ENCODE results near the gene SYNM. TPM values are rescaled to one million over a fixed set of nuclear protein-coding genes. Genes with fewer than 3 reads are reported as not detected.
A peak's percentile ranks its signal among the peaks of the same experiment; 100 is the strongest.

Gene SYNM
- total and polyA plus RNA-seq, 2 experiments from 2014 or later: 9.7 to 13.8 TPM

GRCh38 chr15:99140590-99140989 is 35.7 kb downstream of the SYNM start:
- no peak overlapping the region for H2AFZ ChIP-seq
- no peaks in the 10 kb centered on the region for H3K9me2 ChIP-seq (replicated peaks; ENCODE audit: insufficient read depth)
- no peaks in the 10 kb centered on the region for H3K27me3 ChIP-seq
- no peaks in the 10 kb centered on the region for H3K9me3 ChIP-seq (ENCODE audit: low read depth)
- TF ChIP-seq EZH2phosphoT487 (IDR thresholded peaks at IDR 0.05; ENCODE audit: low read depth, severe bottlenecking, unreplicated experiment) (no peak), EZH2 (IDR thresholded peaks at IDR 0.05; ENCODE audit: borderline replicate concordance) (no peak)
- TF ChIP-seq, protein P1, sequence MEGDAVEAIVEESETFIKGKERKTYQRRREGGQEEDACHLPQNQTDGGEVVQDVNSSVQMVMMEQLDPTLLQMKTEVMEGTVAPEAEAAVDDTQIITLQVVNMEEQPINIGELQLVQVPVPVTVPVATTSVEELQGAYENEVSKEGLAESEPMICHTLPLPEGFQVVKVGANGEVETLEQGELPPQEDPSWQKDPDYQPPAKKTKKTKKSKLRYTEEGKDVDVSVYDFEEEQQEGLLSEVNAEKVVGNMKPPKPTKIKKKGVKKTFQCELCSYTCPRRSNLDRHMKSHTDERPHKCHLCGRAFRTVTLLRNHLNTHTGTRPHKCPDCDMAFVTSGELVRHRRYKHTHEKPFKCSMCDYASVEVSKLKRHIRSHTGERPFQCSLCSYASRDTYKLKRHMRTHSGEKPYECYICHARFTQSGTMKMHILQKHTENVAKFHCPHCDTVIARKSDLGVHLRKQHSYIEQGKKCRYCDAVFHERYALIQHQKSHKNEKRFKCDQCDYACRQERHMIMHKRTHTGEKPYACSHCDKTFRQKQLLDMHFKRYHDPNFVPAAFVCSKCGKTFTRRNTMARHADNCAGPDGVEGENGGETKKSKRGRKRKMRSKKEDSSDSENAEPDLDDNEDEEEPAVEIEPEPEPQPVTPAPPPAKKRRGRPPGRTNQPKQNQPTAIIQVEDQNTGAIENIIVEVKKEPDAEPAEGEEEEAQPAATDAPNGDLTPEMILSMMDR (IDR thresholded peaks at IDR 0.05; ENCODE audit: poor library complexity): no peak
- peaks cover 22% of the 10 kb centered on the region for H3K4me1 ChIP-seq (ENCODE audit: insufficient read depth)
- no peak overlapping the region for H3K4me2 ChIP-seq
- WGBS (ENCODE audit: low lambda C conversion rate, missing lambda C conversion rate): 96% methylated on average over 4 of the region's 4 CpGs
- H3K4me3 ChIP-seq: no peak overlapping the region
- DNase-seq (ENCODE audit: low spot score): no peak
- H3K36me3 ChIP-seq (replicated peaks; ENCODE audit: insufficient read depth, low read depth): no peaks in the 10 kb centered on the region
- no peaks in the 10 kb centered on the region for H3K79me2 ChIP-seq
- no peak overlapping the region for H3K27ac ChIP-seq
- no peaks in the 10 kb centered on the region for H4K20me1 ChIP-seq (ENCODE audit: insufficient read depth, poor library complexity, severe bottlenecking)

- peaks cover 22% of the 10 kb centered on the region for H3K4me1 ChIP-seq (ENCODE audit: insufficient read depth)
- H3K27me3 ChIP-seq: no peaks in the 10 kb centered on the region
- no peak overlapping the region for H3K4me3 ChIP-seq
- no peak overlapping the region for H3K4me2 ChIP-seq
- H3K9me3 ChIP-seq (ENCODE audit: low read depth): no peaks in the 10 kb centered on the region
- H4K20me1 ChIP-seq (ENCODE audit: insufficient read depth, poor library complexity, severe bottlenecking): no peaks in the 10 kb centered on the region
- no peaks in the 10 kb centered on the region for H3K79me2 ChIP-seq
- no peak for DNase-seq (ENCODE audit: low spot score)
- H3K36me3 ChIP-seq (replicated peaks; ENCODE audit: insufficient read depth, low read depth): no peaks in the 10 kb centered on the region
- no peak overlapping the region for H2AFZ ChIP-seq
- WGBS (ENCODE audit: low lambda C conversion rate, missing lambda C conversion rate): 89% methylated on average over 4 of the region's 4 CpGs
- no peaks in the 10 kb centered on the region for H3K9me2 ChIP-seq (replicated peaks; ENCODE audit: insufficient read depth)
- TF ChIP-seq, protein P1 (IDR thresholded peaks at IDR 0.05; ENCODE audit: poor library complexity): no peak
- no peak overlapping the region for H3K27ac ChIP-seq
Measured at GRCh38 chr15:99141943-99142342, 37.1 kb downstream of the SYNM start.

GRCh38 chr15:99142562-99142961 is 37.7 kb downstream of the SYNM start:
- TF ChIP-seq, protein P1 (IDR thresholded peaks at IDR 0.05; ENCODE audit: poor library complexity): no peak
- TF ChIP-seq EZH2phosphoT487 (IDR thresholded peaks at IDR 0.05; ENCODE audit: low read depth, severe bottlenecking, unreplicated experiment): no peak
- TF ChIP-seq EZH2 (IDR thresholded peaks at IDR 0.05; ENCODE audit: borderline replicate concordance): no peak
- Histone ChIP-seq H4K20me1 (ENCODE audit: insufficient read depth, poor library complexity, severe bottlenecking) (no peaks in the 10 kb centered on the region), H3K79me2 (no peaks in the 10 kb centered on the region), H3K27me3 (no peaks in the 10 kb centered on the region), H3K36me3 (replicated peaks; ENCODE audit: insufficient read depth, low read depth) (no peaks in the 10 kb centered on the region), H3K9me3 (ENCODE audit: low read depth) (no peaks in the 10 kb centered on the region), H3K4me3 (no peak overlapping the region), H2AFZ (no peak overlapping the region), H3K27ac (peak overlapping the region; percentile 70), H3K4me2 (peak overlapping the region; percentile 26), H3K9me2 (replicated peaks; ENCODE audit: insufficient read depth) (no peaks in the 10 kb centered on the region), H3K4me1 (ENCODE audit: insufficient read depth) (peaks cover 22% of the 10 kb centered on the region)
- WGBS (ENCODE audit: low lambda C conversion rate, missing lambda C conversion rate): 56% methylated on average over 5 of the region's 5 CpGs
- DNase-seq (ENCODE audit: low spot score): no peak

GRCh38 chr15:99143242-99143641 is 38.4 kb downstream of the SYNM start:
- Histone ChIP-seq H3K9me2 (replicated peaks; ENCODE audit: insufficient read depth) (no peaks in the 10 kb centered on the region), H3K27ac (peak overlapping the region; percentile 70), H3K4me3 (no peak overlapping the region), H3K9me3 (ENCODE audit: low read depth) (no peaks in the 10 kb centered on the region), H3K36me3 (replicated peaks; ENCODE audit: insufficient read depth, low read depth) (no peaks in the 10 kb centered on the region), H3K4me1 (ENCODE audit: insufficient read depth) (peaks cover 22% of the 10 kb centered on the region), H3K79me2 (no peaks in the 10 kb centered on the region), H3K27me3 (no peaks in the 10 kb centered on the region), H3K4me2 (peak overlapping the region; percentile 26), H2AFZ (no peak overlapping the region), H4K20me1 (ENCODE audit: insufficient read depth, poor library complexity, severe bottlenecking) (no peaks in the 10 kb centered on the region)
- TF ChIP-seq, protein P1 (IDR thresholded peaks at IDR 0.05; ENCODE audit: poor library complexity): no peak
- TF ChIP-seq EZH2phosphoT487 (IDR thresholded peaks at IDR 0.05; ENCODE audit: low read depth, severe bottlenecking, unreplicated experiment): no peak
- no peak for TF ChIP-seq EZH2 (IDR thresholded peaks at IDR 0.05; ENCODE audit: borderline replicate concordance)
- 14% methylated on average over 3 of the region's 3 CpGs for WGBS (ENCODE audit: low lambda C conversion rate, missing lambda C conversion rate)
- no peak for DNase-seq (ENCODE audit: low spot score)

All from hepatocyte (in vitro differentiated cells).